HepG2 (cell line): Measurements from ENCODE around the gene L3MBTL4. TPM values are rescaled to one million over a fixed set of nuclear protein-coding genes. Genes with fewer than 3 reads are reported as not detected.

Source experiments
- ATAC-seq: fragments of 200-7000 bp; cut with Tn5 transposase; 3 replicates; pipeline ENCODE4 v1.9.1; 2020; ENCODE audit warnings: mild to moderate bottlenecking, moderate library complexity
- BruUV-seq: library from RNA; stranded (reverse); fragments of 400-500 nt; replicated peaks from 2 replicates; lab custom pipeline; 2021; lab: Mats Ljungman, UMichigan
- CTCF ChIA-PET: fragments of 300-600 bp; formaldehyde crosslinking; extraction: SDS; loops from one replicate; lab custom pipeline; 2021; ENCODE audit warnings: low total read pairs, inconsistent platforms, low intra/inter-chr PET ratio; lab: Yijun Ruan, JAX
- POLR2A ChIA-PET: fragments of 350-600 bp; sonication (Branson Sonifier 250); formaldehyde crosslinking; loops from one replicate; lab custom pipeline; 2020; ENCODE audit warnings: antibody characterized with exemption, inconsistent platforms; lab: Yijun Ruan, JAX
- DNase-seq: peaks from one replicate; pipeline ENCODE4 v3.0.0-alpha.2; 2015; ENCODE audit warnings: low spot score
- FAIRE-seq: peaks from 3 replicates; lab custom pipeline; 2011; peaks lifted over from hg19 to GRCh38; lab: Jason Lieb, UNC
- H2AFZ ChIP-seq: one replicate; pipeline ENCODE4 v1.6.1; 2011; ENCODE audit warnings: low read length, inconsistent platforms
- H3K27ac ChIP-seq: fragments of 300-600 bp; 3 replicates; pipeline ENCODE4 v1.8.0; 2011; ENCODE audit warnings: mixed run types, mild to moderate bottlenecking, mixed read lengths, low read length, inconsistent platforms; ENCODE audit not compliant: insufficient read depth; ENCODE audit errors: extremely low read length
- H3K27me3 ChIP-seq, 2 experiments: fragments of 200-600 bp in 1 of 2; 2 replicates in 1 of 2; 3 replicates in 1 of 2; pipeline versions ENCODE4 v1.6.0 to v1.8.0; 2011; ENCODE audit warnings: low read length in 2 of 2, mild to moderate bottlenecking in 2 of 2, moderate library complexity in 2 of 2, inconsistent platforms in 1 of 2; ENCODE audit not compliant: insufficient read depth in 2 of 2, control insufficient read depth in 1 of 2
- H3K36me3 ChIP-seq, 2 experiments: fragments of 200-600 bp in 1 of 2; replicated peaks in 1 of 2; 2 replicates in 1 of 2; 3 replicates in 1 of 2; pipeline versions ENCODE4 v1.5.1 to v1.8.0; 2011; ENCODE audit warnings: low read length in 2 of 2, inconsistent platforms in 1 of 2; ENCODE audit not compliant: insufficient read depth in 2 of 2, control insufficient read depth in 1 of 2
- H3K4me1 ChIP-seq: 2 replicates; pipeline ENCODE4 v1.5.1; 2012; ENCODE audit warnings: low read length, inconsistent platforms; ENCODE audit not compliant: insufficient read depth
- H3K4me2 ChIP-seq: 2 replicates; pipeline ENCODE4 v1.6.0; 2011; ENCODE audit warnings: low read depth, low read length, inconsistent platforms
- H3K4me3 ChIP-seq, 3 experiments: fragments of 200-600 bp in 1 of 3; sonication (generic), shearing (Covaris generic) in 1 of 3; replicated peaks in 1 of 3; 2 replicates each; pipeline ENCODE4 v1.5.1; 2011 to 2016; ENCODE audit warnings: low read length in 3 of 3, inconsistent platforms in 2 of 3, low read depth in 2 of 3, mild to moderate bottlenecking in 2 of 3, control low read depth in 1 of 3, mixed read lengths in 1 of 3; ENCODE audit not compliant: insufficient read depth in 1 of 3
- H3K79me2 ChIP-seq: one replicate; pipeline ENCODE4 v1.6.1; 2011; ENCODE audit warnings: low read length, inconsistent platforms; ENCODE audit not compliant: insufficient read depth
- H3K9ac ChIP-seq: 2 replicates; pipeline ENCODE4 v1.6.0; 2011; ENCODE audit warnings: mild to moderate bottlenecking, low read depth, low read length, inconsistent platforms; ENCODE audit not compliant: insufficient read depth
- H3K9me3 ChIP-seq: 2 replicates; pipeline ENCODE4 v1.5.1; 2012; ENCODE audit warnings: mild to moderate bottlenecking, low read length
- H4K20me1 ChIP-seq: 2 replicates; pipeline ENCODE4 v1.6.0; 2011; ENCODE audit warnings: inconsistent platforms, mild to moderate bottlenecking, low read length, moderate library complexity; ENCODE audit not compliant: insufficient read depth
- CREB1 ChIP-seq, 2 experiments: fragments of 450-650 bp in 1 of 2; IDR thresholded peaks; 2 replicates each; pipeline ENCODE4 v1.6.1; 2016 to 2017; ENCODE audit warnings: control low read depth in 1 of 2, mild to moderate bottlenecking in 1 of 2, missing compliant biosample characterization in 1 of 2, missing genetic modification characterization in 1 of 2
- FOSL2 ChIP-seq: sonication (generic); formaldehyde crosslinking; IDR thresholded peaks from 2 replicates; pipeline ENCODE4 v1.4.0; 2020; ENCODE audit warnings: missing genetic modification reagents
- TMF1 ChIP-seq: sonication (generic); formaldehyde crosslinking; IDR thresholded peaks from 2 replicates; pipeline ENCODE4 v1.8.1; 2022; ENCODE audit warnings: low read depth, missing genetic modification reagents
- ZNF530 ChIP-seq: sonication (generic); formaldehyde crosslinking; IDR thresholded peaks from 2 replicates; pipeline ENCODE4 v1.5.0; 2020; ENCODE audit warnings: low read depth, mild to moderate bottlenecking, missing genetic modification reagents
- WGBS: methylation state at CpG from one replicate; pipeline ENCODE4 v1.1.6; 2017; ENCODE audit warnings: low lambda C conversion rate; 5-methylcytosine and 5-hydroxymethylcytosine counted together
- in situ Hi-C: cut with HindIII; loops from 2 replicates; pipeline ENCODE4 v1.10.0; 2017; ENCODE audit warnings: low pct_unique_long_range_greater_than_20kb; ENCODE audit not compliant: extremely low pct_ligation_motif_present
- intact Hi-C: fragments of 100-400 bp; cut with micrococcal nuclease; formaldehyde crosslinking; loops from one replicate; pipeline ENCODE4 v1.10.0; 2022; ENCODE audit not compliant: unreplicated experiment
- polyA plus RNA-seq, 8 experiments: library from polyadenylated mRNA; depleted of rRNA in 3 of 8; stranded (reverse) in 7 of 8; unstranded in 1 of 8; fragments of >200 nt; fragmentation: Illumina TruSeq in 4 of 8; extraction: Trizol in 4 of 8; gene quantifications; 2 replicates each; pipeline versions ENCODE4 v1.2.1 to v1.2.3, GENCODE V29; 2011 to 2016; ENCODE audit warnings: low read depth in 4 of 8, missing spikeins in 1 of 8, mixed read lengths in 1 of 8; ENCODE audit not compliant: insufficient read depth in 1 of 8
- total RNA-seq, 5 experiments: library from RNA; depleted of rRNA; stranded (reverse); fragments of >200 nt; fragmentation: Illumina TruSeq; extraction: Trizol; gene quantifications; 2 replicates each; pipeline ENCODE4 v1.2.3, GENCODE V29; 2016; ENCODE audit warnings: low read depth in 1 of 5

The L3MBTL4 gene
- total and polyA plus RNA-seq, 2 of the 13 experiments (the other 11 are each of a cell fraction or from before 2014, with no cell fraction given): 10.8 to 13.3 TPM

GRCh38 chr18:6355789-6356589 is 58.7 kb downstream of the L3MBTL4 start:
- intact Hi-C loops (no loop called here), in situ Hi-C loops (no loop called here)
- Histone ChIP-seq H4K20me1 (no peaks in the 10 kb centered on the region), H3K27me3 (no peaks in the 10 kb centered on the region), H3K4me3 (no peak overlapping the region), H3K27ac (no peak overlapping the region), H3K9me3 (no peaks in the 10 kb centered on the region), H3K4me2 (no peak overlapping the region), H3K4me1 (peaks cover 15% of the 10 kb centered on the region; the same call in 1 of the 2 replicates), H3K9ac (no peak overlapping the region), H2AFZ (no peak overlapping the region), H3K36me3 (no peaks in the 10 kb centered on the region), H3K79me2 (peaks cover 31% of the 10 kb centered on the region)
- FAIRE-seq (no peak), DNase-seq (no peak), ATAC-seq (peak; percentile 44; the same call in 2 of the 3 replicates)
- 77% methylated on average over 9 of the region's 9 CpGs for WGBS
- ChIA-PET POLR2A (no interaction called here), CTCF (no interaction called here)
- no TSS peak for BruUV-seq
- peak; percentile 40 for TF ChIP-seq CREB1 (IDR thresholded peaks at IDR 0.05)
- TF ChIP-seq CREB1 (CRISPR knock-in tag; IDR thresholded peaks at IDR 0.05): no peak
- no peak for TF ChIP-seq TMF1 (CRISPR knock-in tag)
- peak; percentile 46 for TF ChIP-seq FOSL2 (CRISPR knock-in tag)

- POLR2A ChIA-PET: no interaction called here
- Histone ChIP-seq H4K20me1 (0 out of 2 replicates have a peak, but pooled peaks cover 3% of the 10 kb centered on the region), H3K4me1 (no peaks in the 10 kb centered on the region), H3K4me3 (no peak overlapping the region), H3K4me2 (no peak overlapping the region), H3K9me3 (no peaks in the 10 kb centered on the region), H2AFZ (no peak overlapping the region), H3K36me3 (no peaks in the 10 kb centered on the region), H3K79me2 (peaks cover 28% of the 10 kb centered on the region), H3K9ac (no peak overlapping the region), H3K27me3 (no peaks in the 10 kb centered on the region), H3K27ac (no peak overlapping the region)
- no peak for FAIRE-seq
- no peak for TF ChIP-seq ZNF530 (CRISPR knock-in tag)
- no peak for ATAC-seq
- in situ Hi-C loops (no loop called here), intact Hi-C loops (no loop called here)
- BruUV-seq: no TSS peak
- CTCF ChIA-PET: no interaction called here
- no peak for DNase-seq
Observed at GRCh38 chr18:6352275-6352674, 62.4 kb downstream of the L3MBTL4 start.
